Neural progenitor cell (in vitro differentiated cells): ENCODE data around the gene RRM2. TPM values are rescaled to one million over a fixed set of nuclear protein-coding genes. Genes with fewer than 3 reads are reported as not detected.

Experiments used
- DNase-seq: peaks from one replicate; pipeline ENCODE4 v3.0.0-alpha.2; 2016; ENCODE audit warnings: low spot score
- H2AFZ ChIP-seq: fragments of 200-600 bp; sonication (generic); replicated peaks from 2 replicates; pipeline ENCODE4 v1.6.1; 2016; ENCODE audit warnings: antibody characterized with exemption
- H3F3A ChIP-seq: fragments of 200-600 bp; sonication (generic); 2 replicates; pipeline ENCODE4 v1.6.1; 2016; ENCODE audit warnings: antibody characterized with exemption, low read depth
- H3K27ac ChIP-seq: fragments of 200-600 bp; sonication (generic); 2 replicates; pipeline ENCODE4 v1.5.1; 2016; ENCODE audit warnings: mild to moderate bottlenecking
- H3K27me3 ChIP-seq: fragments of 200-600 bp; sonication (generic); 2 replicates; pipeline ENCODE4 v1.6.1; 2016; ENCODE audit warnings: mild to moderate bottlenecking, moderate library complexity
- H3K36me3 ChIP-seq: fragments of 200-600 bp; sonication (generic); 2 replicates; pipeline ENCODE4 v1.5.1; 2016
- H3K4me1 ChIP-seq: fragments of 200-600 bp; sonication (generic); 2 replicates; pipeline ENCODE4 v1.6.1; 2016; ENCODE audit warnings: mixed run types
- H3K4me2 ChIP-seq: fragments of 200-600 bp; sonication (generic); 2 replicates; pipeline ENCODE4 v1.6.1; 2016
- H3K4me3 ChIP-seq: fragments of 200-600 bp; sonication (generic); 2 replicates; pipeline ENCODE4 v1.5.1; 2016
- H3K79me2 ChIP-seq: fragments of 200-600 bp; sonication (generic); 2 replicates; pipeline ENCODE4 v1.6.1; 2016; ENCODE audit warnings: low read depth
- H3K9ac ChIP-seq: fragments of 200-600 bp; sonication (generic); 2 replicates; pipeline ENCODE4 v1.6.1; 2016
- H3K9me3 ChIP-seq: fragments of 200-600 bp; sonication (generic); 2 replicates; pipeline ENCODE4 v1.5.1; 2016; ENCODE audit warnings: low read depth
- H4K20me1 ChIP-seq: fragments of 200-600 bp; sonication (generic); 2 replicates; pipeline ENCODE4 v1.6.1; 2016; ENCODE audit warnings: low read depth
- H3K27ac Mint-ChIP-seq: 3 replicates; pipeline ENCODE4 v1.8.0; 2021; ENCODE audit warnings: mixed read lengths
- H3K27me3 Mint-ChIP-seq: 2 replicates; pipeline ENCODE4 v1.8.0; 2022; ENCODE audit warnings: low read depth, mild to moderate bottlenecking, inconsistent platforms, moderate library complexity, mixed read lengths; ENCODE audit not compliant: insufficient read depth
- H3K36me3 Mint-ChIP-seq: 3 replicates; pipeline ENCODE4 v1.8.0; 2021; ENCODE audit warnings: mixed read lengths
- H3K4me1 Mint-ChIP-seq: 3 replicates; pipeline ENCODE4 v1.8.0; 2021; ENCODE audit warnings: mixed read lengths
- H3K4me3 Mint-ChIP-seq: 3 replicates; pipeline ENCODE4 v1.8.0; 2021; ENCODE audit warnings: mild to moderate bottlenecking, moderate library complexity, mixed read lengths
- H3K9me3 Mint-ChIP-seq: 3 replicates; pipeline ENCODE4 v1.8.0; 2020; ENCODE audit warnings: mixed read lengths
- EZH2 ChIP-seq: fragments of 200-600 bp; sonication (generic); IDR thresholded peaks from 2 replicates; pipeline ENCODE4 v1.6.1; 2017; ENCODE audit warnings: antibody characterized with exemption, mild to moderate bottlenecking, moderate library complexity
- EZH2phosphoT487 ChIP-seq: fragments of 200-600 bp; sonication (generic); IDR thresholded peaks from 2 replicates; pipeline ENCODE4 v1.6.1; 2017; ENCODE audit warnings: antibody characterized with exemption
- small RNA-seq: library from RNA; depleted of rRNA; stranded (forward); fragments of <200 nt; gene quantifications from one replicate; pipeline ENCODE3, GENCODE V24; 2015
- total RNA-seq: library from RNA; depleted of rRNA; stranded (reverse); fragments of >200 nt; gene quantifications from 2 replicates; pipeline ENCODE4 v1.2.3, GENCODE V29; 2015; ENCODE audit warnings: low replicate concordance
- TF ChIP-seq, protein P1 (sequence below): fragments of 200-600 bp; sonication (generic); IDR thresholded peaks from 2 replicates; pipeline ENCODE4 v1.5.1; 2017; ENCODE audit warnings: antibody characterized with exemption, mild to moderate bottlenecking

The RRM2 gene
- total RNA-seq, 1 donor from 2014 or later = 66.0 TPM

DNA sequence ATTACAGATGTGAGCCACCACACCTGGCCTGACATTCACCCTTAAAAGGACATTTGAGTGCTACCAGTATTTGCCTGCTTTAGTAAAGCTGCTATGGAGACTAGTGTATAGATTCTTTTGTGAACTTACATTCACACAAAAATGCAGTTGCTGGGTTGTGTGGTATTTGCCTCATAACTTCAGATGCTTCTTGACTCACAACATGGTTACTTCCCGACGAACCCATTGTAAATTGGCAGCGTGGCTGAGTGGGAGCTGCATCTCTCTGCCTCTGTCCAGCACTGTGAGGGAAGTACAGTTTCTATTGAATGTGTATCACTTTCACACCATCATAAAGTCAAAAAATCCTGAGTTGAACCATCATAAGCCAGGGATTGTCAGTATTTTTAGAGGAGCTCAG, 56.9 kb downstream of the RRM2 start:
- H3K4me3 Mint-ChIP-seq = no peak overlapping the region
- Histone ChIP-seq H3K4me1 (no peaks in the 10 kb centered on the region), H3K9ac (no peak overlapping the region), H3K27ac (no peak overlapping the region), H4K20me1 (no peaks in the 10 kb centered on the region), H2AFZ (no peak overlapping the region), H3F3A (no peaks in the 10 kb centered on the region), H3K9me3 (no peaks in the 10 kb centered on the region), H3K36me3 (no peaks in the 10 kb centered on the region), H3K79me2 (no peaks in the 10 kb centered on the region), H3K27me3 (no peaks in the 10 kb centered on the region), H3K4me2 (no peak overlapping the region), H3K4me3 (no peak overlapping the region)
- peaks cover 8% of the 10 kb centered on the region for H3K27me3 Mint-ChIP-seq
- DNase-seq = no peak
- peaks cover 17% of the 10 kb centered on the region for H3K4me1 Mint-ChIP-seq
- H3K9me3 Mint-ChIP-seq = peaks cover 3% of the 10 kb centered on the region
- TF ChIP-seq EZH2 (no peak), EZH2phosphoT487 (no peak)
- TF ChIP-seq, protein P1, sequence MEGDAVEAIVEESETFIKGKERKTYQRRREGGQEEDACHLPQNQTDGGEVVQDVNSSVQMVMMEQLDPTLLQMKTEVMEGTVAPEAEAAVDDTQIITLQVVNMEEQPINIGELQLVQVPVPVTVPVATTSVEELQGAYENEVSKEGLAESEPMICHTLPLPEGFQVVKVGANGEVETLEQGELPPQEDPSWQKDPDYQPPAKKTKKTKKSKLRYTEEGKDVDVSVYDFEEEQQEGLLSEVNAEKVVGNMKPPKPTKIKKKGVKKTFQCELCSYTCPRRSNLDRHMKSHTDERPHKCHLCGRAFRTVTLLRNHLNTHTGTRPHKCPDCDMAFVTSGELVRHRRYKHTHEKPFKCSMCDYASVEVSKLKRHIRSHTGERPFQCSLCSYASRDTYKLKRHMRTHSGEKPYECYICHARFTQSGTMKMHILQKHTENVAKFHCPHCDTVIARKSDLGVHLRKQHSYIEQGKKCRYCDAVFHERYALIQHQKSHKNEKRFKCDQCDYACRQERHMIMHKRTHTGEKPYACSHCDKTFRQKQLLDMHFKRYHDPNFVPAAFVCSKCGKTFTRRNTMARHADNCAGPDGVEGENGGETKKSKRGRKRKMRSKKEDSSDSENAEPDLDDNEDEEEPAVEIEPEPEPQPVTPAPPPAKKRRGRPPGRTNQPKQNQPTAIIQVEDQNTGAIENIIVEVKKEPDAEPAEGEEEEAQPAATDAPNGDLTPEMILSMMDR = no peak
- peak overlapping the region; percentile 72 for H3K27ac Mint-ChIP-seq
- H3K36me3 Mint-ChIP-seq = peaks cover 13% of the 10 kb centered on the region

DNA sequence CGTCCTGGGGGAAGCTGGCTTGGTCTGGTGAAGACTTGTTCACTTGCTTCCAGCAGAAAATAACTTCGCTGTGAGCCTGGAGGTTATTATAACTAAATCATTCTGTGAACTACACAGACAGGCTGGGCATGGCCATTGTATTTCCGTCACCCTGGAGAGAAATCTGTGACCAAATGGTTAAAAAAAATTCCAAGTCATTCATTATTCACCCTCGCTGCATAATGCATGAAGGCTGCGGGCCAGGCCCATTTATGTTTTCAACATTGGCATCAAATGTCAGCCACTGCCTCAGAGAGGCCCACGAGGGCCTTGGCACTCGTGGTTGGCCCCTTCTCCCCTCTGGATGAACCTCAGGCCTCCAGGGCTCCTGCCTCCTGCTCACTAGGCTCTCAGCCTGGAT, 57.7 kb downstream of the RRM2 start:
- no peak overlapping the region for H2AFZ ChIP-seq

More for the DNA sequence above, 57.7 kb downstream of the RRM2 start:
- Histone ChIP-seq H3K79me2 (no peaks in the 10 kb centered on the region), H3K36me3 (no peaks in the 10 kb centered on the region), H3K9ac (no peak overlapping the region), H3F3A (no peaks in the 10 kb centered on the region), H3K27me3 (no peaks in the 10 kb centered on the region), H4K20me1 (no peaks in the 10 kb centered on the region), H3K9me3 (no peaks in the 10 kb centered on the region), H3K4me1 (no peaks in the 10 kb centered on the region), H3K27ac (no peak overlapping the region), H3K4me3 (no peak overlapping the region), H3K4me2 (no peak overlapping the region)
- Mint-ChIP-seq H3K27ac (peak overlapping the region; percentile 87), H3K9me3 (peaks cover 3% of the 10 kb centered on the region), H3K36me3 (peaks cover 10% of the 10 kb centered on the region), H3K4me1 (peaks cover 19% of the 10 kb centered on the region), H3K27me3 (peaks cover 8% of the 10 kb centered on the region), H3K4me3 (no peak overlapping the region)
- TF ChIP-seq EZH2phosphoT487 = no peak
- TF ChIP-seq EZH2 = no peak
- DNase-seq = no peak

Small RNA genes lying within 50 kb of the gene (small RNA-seq; reads per million reads assigned to genes)
- gene RF00410 = not detected
- gene RF00568 = not detected

Other genes with a start within 250 kb of the RRM2 start
- 4.7 and 5.8 TPM in 2 replicates for gene GRHL1, start 171.0 kb upstream of the RRM2 start, total RNA-seq
- gene KLF11, start 79.2 kb upstream of the RRM2 start, total RNA-seq = 9.6 and 9.7 TPM in 2 replicates
- 0.56 TPM in 1 of 2 replicates, not detected in the other for gene CYS1, start 42.3 kb upstream of the RRM2 start, total RNA-seq
- 3.7 and 8.0 TPM in 2 replicates for gene HPCAL1, start 180.2 kb downstream of the RRM2 start, total RNA-seq